ENCODE measurements around the gene ADCY6. TPM values are rescaled to one million over a fixed set of nuclear protein-coding genes. Genes with fewer than 3 reads are reported as not detected.

Gene ADCY6
- total RNA-seq, 1 donor from 2014 or later: 28.9 TPM

DNA sequence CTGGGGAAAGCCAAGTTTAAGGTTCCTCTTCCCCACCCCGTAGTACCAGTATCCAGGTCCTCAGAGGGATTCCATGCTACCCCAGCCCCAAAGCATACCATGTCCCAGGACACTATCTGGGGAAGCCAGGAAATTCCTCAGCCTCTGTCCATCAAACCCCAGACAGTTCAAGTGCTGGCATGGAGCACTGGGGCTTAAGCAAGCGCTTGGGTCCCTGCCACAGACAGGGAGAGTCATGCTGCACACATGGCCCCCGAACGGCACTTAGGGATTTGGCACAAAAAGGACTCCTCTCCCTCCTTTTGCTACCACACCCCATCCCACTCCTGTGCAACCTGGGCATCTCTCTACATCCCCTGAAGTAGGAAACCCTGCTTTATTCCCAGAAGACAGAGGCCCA lies 21.8 kb downstream of the ADCY6 start:
- peaks cover 3% of the 10 kb centered on the region for H3K9me3 Mint-ChIP-seq (ENCODE audit: unreplicated experiment)
- no peak overlapping the region for H3K27ac ChIP-seq (ENCODE audit: low read depth, low read length)

DNA sequence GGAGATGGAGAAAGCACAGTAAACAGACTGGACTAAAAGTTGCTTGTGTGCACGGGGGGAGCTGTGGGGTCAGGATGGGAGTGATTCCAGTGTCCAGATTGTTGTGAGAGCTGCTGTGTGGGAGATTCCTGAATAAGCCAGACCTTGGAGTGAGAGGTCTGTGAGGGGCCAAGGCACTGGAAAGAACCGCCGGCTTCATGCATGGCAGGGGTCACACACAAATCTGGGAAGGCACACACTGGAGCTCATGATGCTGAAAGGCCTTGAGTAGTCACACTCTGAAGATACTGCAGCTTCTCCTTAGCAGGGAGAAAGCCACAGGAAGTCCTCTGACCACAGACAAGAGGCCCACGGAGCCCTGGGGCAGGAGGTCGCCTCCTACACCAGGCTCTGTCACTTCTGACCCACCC lies 23.1 kb downstream of the ADCY6 start:
- Histone ChIP-seq H3K79me2 (ENCODE audit: insufficient read depth, low read length) (no peaks in the 10 kb centered on the region), H3K36me3 (ENCODE audit: insufficient read depth, low read length) (peaks cover 6% of the 10 kb centered on the region), H3K27ac (ENCODE audit: low read depth, low read length) (no peak overlapping the region), H3K9me3 (ENCODE audit: insufficient read depth, low read depth, low read length) (no peaks in the 10 kb centered on the region), H3K4me2 (ENCODE audit: low read length) (no peak overlapping the region), H3K27me3 (ENCODE audit: insufficient read depth, low read length) (no peaks in the 10 kb centered on the region), H3K4me1 (ENCODE audit: insufficient read depth, low read length) (peaks cover 13% of the 10 kb centered on the region), H3K4me3 (ENCODE audit: insufficient read depth, low read depth, low read length) (no peak overlapping the region), H3K9ac (ENCODE audit: low read length) (no peak overlapping the region), H4K20me1 (ENCODE audit: insufficient read depth, low read length) (peaks cover 15% of the 10 kb centered on the region), H2AFZ (ENCODE audit: low read depth, low read length) (no peak overlapping the region)
- no peak overlapping the region for H3K27ac Mint-ChIP-seq (ENCODE audit: unreplicated experiment)
- no peak for TF ChIP-seq EZH2 (IDR thresholded peaks at IDR 0.05; ENCODE audit: insufficient read depth, low read length)
- TF ChIP-seq, protein P1, sequence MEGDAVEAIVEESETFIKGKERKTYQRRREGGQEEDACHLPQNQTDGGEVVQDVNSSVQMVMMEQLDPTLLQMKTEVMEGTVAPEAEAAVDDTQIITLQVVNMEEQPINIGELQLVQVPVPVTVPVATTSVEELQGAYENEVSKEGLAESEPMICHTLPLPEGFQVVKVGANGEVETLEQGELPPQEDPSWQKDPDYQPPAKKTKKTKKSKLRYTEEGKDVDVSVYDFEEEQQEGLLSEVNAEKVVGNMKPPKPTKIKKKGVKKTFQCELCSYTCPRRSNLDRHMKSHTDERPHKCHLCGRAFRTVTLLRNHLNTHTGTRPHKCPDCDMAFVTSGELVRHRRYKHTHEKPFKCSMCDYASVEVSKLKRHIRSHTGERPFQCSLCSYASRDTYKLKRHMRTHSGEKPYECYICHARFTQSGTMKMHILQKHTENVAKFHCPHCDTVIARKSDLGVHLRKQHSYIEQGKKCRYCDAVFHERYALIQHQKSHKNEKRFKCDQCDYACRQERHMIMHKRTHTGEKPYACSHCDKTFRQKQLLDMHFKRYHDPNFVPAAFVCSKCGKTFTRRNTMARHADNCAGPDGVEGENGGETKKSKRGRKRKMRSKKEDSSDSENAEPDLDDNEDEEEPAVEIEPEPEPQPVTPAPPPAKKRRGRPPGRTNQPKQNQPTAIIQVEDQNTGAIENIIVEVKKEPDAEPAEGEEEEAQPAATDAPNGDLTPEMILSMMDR (IDR thresholded peaks at IDR 0.05; ENCODE audit: insufficient read depth, low read depth, low read length): no peak
- peaks cover 4% of the 10 kb centered on the region for H3K27me3 Mint-ChIP-seq (ENCODE audit: low read depth, unreplicated experiment)
- H3K4me3 Mint-ChIP-seq (ENCODE audit: unreplicated experiment): no peak overlapping the region
- no peak for FAIRE-seq
- DNase-seq (ENCODE audit: low read depth): no peak
- no peaks in the 10 kb centered on the region for H3K9me3 Mint-ChIP-seq (ENCODE audit: unreplicated experiment)
- peaks cover 23% of the 10 kb centered on the region for H3K36me3 Mint-ChIP-seq (ENCODE audit: low read depth, unreplicated experiment)
- H3K4me1 Mint-ChIP-seq (ENCODE audit: low read depth, unreplicated experiment): peaks cover 15% of the 10 kb centered on the region

More for the DNA sequence above, 21.8 kb downstream of the ADCY6 start:
- H3K36me3 ChIP-seq (ENCODE audit: insufficient read depth, low read length): peaks cover 16% of the 10 kb centered on the region
- H3K27me3 ChIP-seq (ENCODE audit: insufficient read depth, low read length): no peaks in the 10 kb centered on the region
- peaks cover 13% of the 10 kb centered on the region for H3K4me1 ChIP-seq (ENCODE audit: insufficient read depth, low read length)
- peaks cover 34% of the 10 kb centered on the region for H3K36me3 Mint-ChIP-seq (ENCODE audit: low read depth, unreplicated experiment)
- peaks cover 15% of the 10 kb centered on the region for H4K20me1 ChIP-seq (ENCODE audit: insufficient read depth, low read length)
- H3K9me3 ChIP-seq (ENCODE audit: insufficient read depth, low read depth, low read length): no peaks in the 10 kb centered on the region
- no peak overlapping the region for H3K4me3 ChIP-seq (ENCODE audit: insufficient read depth, low read depth, low read length)
- no peaks in the 10 kb centered on the region for H3K79me2 ChIP-seq (ENCODE audit: insufficient read depth, low read length)
- H3K4me2 ChIP-seq (ENCODE audit: low read length): no peak overlapping the region
- no peak for FAIRE-seq
- H3K9ac ChIP-seq (ENCODE audit: low read length): no peak overlapping the region
- H3K4me3 Mint-ChIP-seq (ENCODE audit: unreplicated experiment): no peak overlapping the region
- peaks cover 15% of the 10 kb centered on the region for H3K4me1 Mint-ChIP-seq (ENCODE audit: low read depth, unreplicated experiment)
- TF ChIP-seq EZH2 (IDR thresholded peaks at IDR 0.05; ENCODE audit: insufficient read depth, low read length): no peak
- TF ChIP-seq, protein P1 (IDR thresholded peaks at IDR 0.05; ENCODE audit: insufficient read depth, low read depth, low read length): no peak
- no peak for DNase-seq (ENCODE audit: low read depth)
- H2AFZ ChIP-seq (ENCODE audit: low read depth, low read length): no peak overlapping the region
- H3K27me3 Mint-ChIP-seq (ENCODE audit: low read depth, unreplicated experiment): peaks cover 4% of the 10 kb centered on the region
- H3K27ac Mint-ChIP-seq (ENCODE audit: unreplicated experiment): no peak overlapping the region

DNA sequence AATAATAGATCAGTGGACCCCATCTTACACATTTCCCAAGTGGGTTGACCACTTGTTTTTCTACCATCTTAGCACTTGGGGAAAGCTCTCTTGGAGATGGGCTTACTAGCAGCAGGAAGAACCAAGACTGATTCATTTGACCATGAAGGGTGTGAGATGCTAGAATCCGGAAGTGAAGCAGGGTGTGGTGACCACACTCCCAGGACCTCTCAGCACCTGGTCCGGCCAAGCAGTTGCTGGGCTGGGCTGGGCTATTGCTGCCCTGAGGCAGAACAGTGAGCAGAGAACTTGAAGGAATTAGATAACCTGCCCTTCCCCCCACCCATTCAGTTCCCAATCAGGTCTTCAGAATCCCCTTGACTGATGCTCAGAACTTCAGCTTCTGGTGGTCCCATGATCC lies 24.4 kb downstream of the ADCY6 start:
- Histone ChIP-seq H3K79me2 (ENCODE audit: insufficient read depth, low read length) (no peaks in the 10 kb centered on the region), H2AFZ (ENCODE audit: low read depth, low read length) (no peak overlapping the region), H3K36me3 (ENCODE audit: insufficient read depth, low read length) (peaks cover 6% of the 10 kb centered on the region), H3K4me2 (ENCODE audit: low read length) (no peak overlapping the region), H3K4me1 (ENCODE audit: insufficient read depth, low read length) (peaks cover 13% of the 10 kb centered on the region), H3K27me3 (ENCODE audit: insufficient read depth, low read length) (no peaks in the 10 kb centered on the region), H3K9me3 (ENCODE audit: insufficient read depth, low read depth, low read length) (no peaks in the 10 kb centered on the region), H3K4me3 (ENCODE audit: insufficient read depth, low read depth, low read length) (no peak overlapping the region), H3K27ac (ENCODE audit: low read depth, low read length) (no peak overlapping the region), H4K20me1 (ENCODE audit: insufficient read depth, low read length) (peaks cover 15% of the 10 kb centered on the region), H3K9ac (ENCODE audit: low read length) (no peak overlapping the region)
- Mint-ChIP-seq H3K36me3 (ENCODE audit: low read depth, unreplicated experiment) (peaks cover 21% of the 10 kb centered on the region), H3K27ac (ENCODE audit: unreplicated experiment) (no peak overlapping the region), H3K4me3 (ENCODE audit: unreplicated experiment) (no peak overlapping the region), H3K4me1 (ENCODE audit: low read depth, unreplicated experiment) (peaks cover 15% of the 10 kb centered on the region), H3K27me3 (ENCODE audit: low read depth, unreplicated experiment) (peaks cover 6% of the 10 kb centered on the region), H3K9me3 (ENCODE audit: unreplicated experiment) (no peaks in the 10 kb centered on the region)
- no peak for DNase-seq (ENCODE audit: low read depth)
- FAIRE-seq: no peak
- no peak for TF ChIP-seq EZH2 (IDR thresholded peaks at IDR 0.05; ENCODE audit: insufficient read depth, low read length)
- TF ChIP-seq, protein P1 (IDR thresholded peaks at IDR 0.05; ENCODE audit: insufficient read depth, low read depth, low read length): no peak
